Endothelial cell (in vitro differentiated cells): ENCODE measurements around the gene PVALEF. TPM values are rescaled to one million over a fixed set of nuclear protein-coding genes. Genes with fewer than 3 reads are reported as not detected.

ENCODE experiments used
- DNase-seq: peaks from one replicate; pipeline ENCODE4 v3.0.0; 2021; ENCODE audit warnings: low spot score
- H3K27ac Mint-ChIP-seq: one replicate; pipeline ENCODE4 v1.8.0; 2021; ENCODE audit warnings: mixed read lengths, inconsistent platforms; ENCODE audit not compliant: unreplicated experiment
- H3K27me3 Mint-ChIP-seq: one replicate; pipeline ENCODE4 v1.8.0; 2021; ENCODE audit warnings: mild to moderate bottlenecking, moderate library complexity, mixed read lengths, inconsistent platforms; ENCODE audit not compliant: unreplicated experiment
- H3K36me3 Mint-ChIP-seq: one replicate; pipeline ENCODE4 v1.8.0; 2021; ENCODE audit warnings: mild to moderate bottlenecking, low read depth, mixed read lengths, inconsistent platforms; ENCODE audit not compliant: unreplicated experiment
- H3K4me1 Mint-ChIP-seq: one replicate; pipeline ENCODE4 v1.8.0; 2021; ENCODE audit warnings: mild to moderate bottlenecking, mixed read lengths, inconsistent platforms; ENCODE audit not compliant: unreplicated experiment
- H3K4me3 Mint-ChIP-seq: one replicate; pipeline ENCODE4 v1.8.0; 2021; ENCODE audit warnings: mild to moderate bottlenecking, mixed read lengths, inconsistent platforms; ENCODE audit not compliant: unreplicated experiment
- H3K9me3 Mint-ChIP-seq: one replicate; pipeline ENCODE4 v1.8.0; 2021; ENCODE audit warnings: mixed read lengths, inconsistent platforms; ENCODE audit not compliant: unreplicated experiment
- total RNA-seq: library from RNA; stranded (reverse); fragmentation: NEBNext Ultra II Directional; extraction: Animal tissue kit (Norgen Biotek cat#: 25700); gene quantifications from one replicate; pipeline ENCODE4 v1.2.1, GENCODE V29; 2021; ENCODE audit not compliant: unreplicated experiment
- TF ChIP-seq, protein P1 (sequence below): fragments of 200-600 bp; sonication (generic); IDR thresholded peaks from one replicate; pipeline ENCODE4 v1.5.0; 2021; ENCODE audit warnings: antibody characterized with exemption; ENCODE audit not compliant: unreplicated experiment

PVALEF gene
- total RNA-seq, 1 donor from 2014 or later, result not detected

DNA sequence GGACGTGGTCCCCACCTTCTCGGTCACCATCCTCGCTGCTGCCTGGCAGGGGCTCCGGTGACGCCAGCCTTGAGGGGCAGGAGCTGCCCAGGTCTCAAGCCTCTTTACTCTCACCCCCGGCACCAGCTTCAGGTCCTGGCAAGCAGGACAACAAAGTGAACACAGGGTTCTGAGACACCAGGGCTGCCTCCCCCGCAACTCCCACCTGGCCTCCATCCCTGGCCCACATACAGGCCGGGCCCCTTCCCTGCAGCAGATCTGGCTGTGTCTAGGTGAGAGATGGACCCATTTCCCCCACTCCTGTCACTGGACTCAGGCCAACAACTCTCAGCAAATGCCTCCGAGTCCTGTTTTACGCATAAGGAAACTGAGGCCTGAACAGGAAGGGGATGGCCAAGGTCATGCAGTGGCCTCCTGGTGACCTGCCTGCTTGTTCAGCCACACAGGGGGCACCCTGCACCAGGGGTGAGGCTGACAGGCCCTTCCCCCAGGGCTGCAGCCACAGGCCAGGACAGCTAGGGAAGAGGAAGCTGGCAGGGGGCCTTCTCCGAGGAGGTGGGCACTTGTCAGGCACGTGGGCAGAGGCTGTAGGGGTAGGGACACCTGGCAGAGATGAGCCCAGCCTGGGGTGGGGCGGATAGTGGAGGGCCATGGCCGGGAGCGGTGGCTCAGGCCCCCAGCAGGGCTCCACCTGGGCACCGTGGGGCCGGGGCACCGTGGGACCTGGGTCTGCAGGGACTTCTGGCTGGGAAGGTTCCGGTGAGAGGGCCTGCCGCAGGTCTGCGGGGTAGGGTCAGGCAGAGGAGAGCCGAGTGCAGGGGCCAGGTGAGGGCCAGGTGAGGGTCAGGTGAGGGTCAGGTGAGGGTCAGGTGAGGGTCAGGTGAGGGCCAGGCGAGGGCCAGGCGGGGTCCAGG lies 46.7 kb upstream of the PVALEF start:
- TF ChIP-seq, protein P1, sequence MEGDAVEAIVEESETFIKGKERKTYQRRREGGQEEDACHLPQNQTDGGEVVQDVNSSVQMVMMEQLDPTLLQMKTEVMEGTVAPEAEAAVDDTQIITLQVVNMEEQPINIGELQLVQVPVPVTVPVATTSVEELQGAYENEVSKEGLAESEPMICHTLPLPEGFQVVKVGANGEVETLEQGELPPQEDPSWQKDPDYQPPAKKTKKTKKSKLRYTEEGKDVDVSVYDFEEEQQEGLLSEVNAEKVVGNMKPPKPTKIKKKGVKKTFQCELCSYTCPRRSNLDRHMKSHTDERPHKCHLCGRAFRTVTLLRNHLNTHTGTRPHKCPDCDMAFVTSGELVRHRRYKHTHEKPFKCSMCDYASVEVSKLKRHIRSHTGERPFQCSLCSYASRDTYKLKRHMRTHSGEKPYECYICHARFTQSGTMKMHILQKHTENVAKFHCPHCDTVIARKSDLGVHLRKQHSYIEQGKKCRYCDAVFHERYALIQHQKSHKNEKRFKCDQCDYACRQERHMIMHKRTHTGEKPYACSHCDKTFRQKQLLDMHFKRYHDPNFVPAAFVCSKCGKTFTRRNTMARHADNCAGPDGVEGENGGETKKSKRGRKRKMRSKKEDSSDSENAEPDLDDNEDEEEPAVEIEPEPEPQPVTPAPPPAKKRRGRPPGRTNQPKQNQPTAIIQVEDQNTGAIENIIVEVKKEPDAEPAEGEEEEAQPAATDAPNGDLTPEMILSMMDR, result no peak
- Mint-ChIP-seq H3K4me1 (peaks cover 5% of the 10 kb centered on the region), H3K4me3 (no peak overlapping the region), H3K27me3 (peaks cover 10% of the 10 kb centered on the region), H3K36me3 (no peaks in the 10 kb centered on the region), H3K27ac (peak overlapping the region; percentile 42), H3K9me3 (no peaks in the 10 kb centered on the region)
- DNase-seq, result no peak

DNA sequence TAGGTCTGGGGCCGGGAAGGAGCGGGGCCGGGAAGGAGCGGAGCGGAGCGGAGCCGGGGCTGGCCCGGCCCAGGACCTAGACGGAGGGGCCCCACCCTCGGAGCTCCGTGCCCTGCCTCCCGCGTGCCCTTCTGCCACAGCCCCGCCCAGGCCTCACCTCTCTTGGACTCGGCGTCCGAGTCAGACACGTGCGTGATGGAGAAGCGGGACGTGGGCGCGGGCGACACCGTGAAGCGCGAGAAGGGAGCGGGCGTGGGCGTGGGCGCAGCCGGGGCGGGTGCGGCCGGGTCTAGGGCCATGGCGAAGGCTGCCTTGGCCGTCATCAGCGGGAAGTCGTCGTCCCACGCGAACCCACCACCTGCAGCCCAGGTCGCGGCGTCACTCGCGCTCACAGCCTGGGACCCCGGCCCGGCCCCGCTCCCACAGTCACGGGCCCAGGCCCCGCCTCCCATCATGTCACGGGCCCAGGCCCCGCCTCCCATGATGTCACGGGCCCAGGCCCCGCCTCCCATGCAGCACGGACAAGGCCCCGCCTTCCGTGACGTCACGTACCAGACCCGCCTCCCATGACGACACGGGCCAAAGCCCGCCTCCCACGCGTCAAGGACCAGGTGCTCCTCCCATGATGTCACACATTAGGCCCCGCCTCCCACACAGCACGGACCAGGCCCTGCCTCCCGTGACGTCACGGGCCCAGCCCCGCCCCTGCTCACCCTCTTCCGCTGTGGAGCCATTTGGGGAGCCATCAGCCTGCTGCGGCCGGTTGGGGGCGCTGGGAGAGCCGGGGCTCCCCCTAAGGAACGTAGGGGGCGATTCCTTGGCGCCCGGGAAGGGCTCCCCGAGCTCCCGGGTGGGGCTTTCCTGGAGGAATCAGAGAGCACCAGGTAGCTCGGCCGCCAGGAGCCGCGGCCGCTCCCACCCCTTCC lies 45.8 kb upstream of the PVALEF start:
- peaks cover 5% of the 10 kb centered on the region for H3K4me1 Mint-ChIP-seq
- peak; percentile 96 for DNase-seq

DNA sequence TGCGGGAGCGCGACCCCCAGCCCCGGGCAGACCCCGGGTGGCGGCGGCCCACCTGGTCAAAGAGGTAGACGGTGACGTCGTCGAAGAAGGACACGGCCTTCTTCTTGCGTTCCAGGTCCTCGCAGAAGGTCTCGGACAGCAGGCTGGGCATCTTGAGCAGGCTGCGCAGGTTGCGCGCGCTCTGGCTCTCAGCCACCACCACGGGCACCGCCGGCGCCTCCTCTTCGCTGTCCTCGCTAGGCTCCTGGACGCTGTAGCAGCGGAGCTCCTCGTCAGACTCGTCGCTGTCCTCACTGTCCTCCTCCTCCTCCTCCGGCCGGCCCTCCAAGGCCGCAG lies 45.2 kb upstream of the PVALEF start:
- no peaks in the 10 kb centered on the region for H3K9me3 Mint-ChIP-seq
- H3K27ac Mint-ChIP-seq, result no peak overlapping the region
- TF ChIP-seq, protein P1, result no peak
- no peaks in the 10 kb centered on the region for H3K36me3 Mint-ChIP-seq
- no peak overlapping the region for H3K4me3 Mint-ChIP-seq
- no peak for DNase-seq
- H3K4me1 Mint-ChIP-seq, result peaks cover 5% of the 10 kb centered on the region
- peaks cover 12% of the 10 kb centered on the region for H3K27me3 Mint-ChIP-seq

More for the DNA sequence above, 45.8 kb upstream of the PVALEF start:
- peaks cover 10% of the 10 kb centered on the region for H3K27me3 Mint-ChIP-seq
- TF ChIP-seq, protein P1, result no peak
- H3K9me3 Mint-ChIP-seq, result no peaks in the 10 kb centered on the region
- no peak overlapping the region for H3K27ac Mint-ChIP-seq
- H3K4me3 Mint-ChIP-seq, result no peak overlapping the region
- no peaks in the 10 kb centered on the region for H3K36me3 Mint-ChIP-seq

DNA sequence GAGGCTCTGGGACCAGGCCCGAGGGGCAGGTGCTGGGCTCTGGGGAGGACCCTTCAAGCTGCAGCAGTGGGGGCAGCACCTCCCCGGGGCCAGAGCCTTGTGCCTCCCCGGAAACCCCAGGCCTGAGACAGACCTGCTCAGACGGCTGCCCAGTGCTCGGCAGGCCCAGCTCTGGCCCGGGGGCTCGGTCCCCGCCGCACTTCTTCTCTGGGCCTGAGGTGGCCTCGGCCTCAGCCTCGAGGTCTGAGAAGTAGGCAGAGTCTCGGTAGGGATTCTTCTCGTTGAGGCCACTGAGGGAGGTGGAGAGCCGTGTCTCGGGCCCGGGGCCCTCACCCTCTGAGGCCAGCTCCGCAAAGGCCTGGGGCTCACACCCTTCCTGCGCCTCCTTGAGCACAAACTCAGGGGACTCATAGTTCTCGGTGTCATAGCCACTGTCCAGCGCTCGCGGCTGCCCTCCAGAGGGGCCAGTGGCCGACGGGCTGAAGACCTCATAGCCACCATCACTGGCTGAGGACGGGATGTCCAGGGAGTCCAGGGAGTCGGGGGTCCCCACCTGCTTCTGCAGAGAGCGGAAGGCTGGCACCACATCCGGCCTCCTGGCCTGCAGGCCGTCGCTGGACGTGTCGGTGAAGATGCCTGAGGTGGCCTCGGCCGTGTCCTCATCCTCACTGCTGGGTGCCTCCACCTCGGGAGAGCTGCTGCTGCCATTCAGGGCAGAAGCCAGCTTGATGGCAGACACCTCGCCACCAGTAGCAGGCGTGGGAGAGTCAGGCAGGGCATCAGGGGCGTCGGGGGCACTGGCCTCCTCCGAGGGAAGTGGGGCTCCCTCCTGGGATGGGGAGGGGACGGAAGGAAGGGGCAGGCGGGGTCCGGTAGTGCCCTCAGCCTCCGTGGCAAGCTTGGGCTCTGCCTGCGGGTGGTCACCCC lies 44.3 kb upstream of the PVALEF start:
- Mint-ChIP-seq H3K4me1 (peaks cover 5% of the 10 kb centered on the region), H3K4me3 (no peak overlapping the region), H3K36me3 (no peaks in the 10 kb centered on the region), H3K9me3 (no peaks in the 10 kb centered on the region), H3K27me3 (peaks cover 9% of the 10 kb centered on the region), H3K27ac (no peak overlapping the region)
- TF ChIP-seq, protein P1, result no peak
- DNase-seq, result no peak
